Middle frontal gyrus (tissue), 1 donor: ENCODE measurements around the gene GRAMD2A.

Source experiments
- DNase-seq: peaks from one replicate; pipeline ENCODE4 v3.0.0-alpha.2; 2015; ENCODE audit warnings: low spot score; ENCODE audit errors: extremely low spot score

Gene GRAMD2A

DNA sequence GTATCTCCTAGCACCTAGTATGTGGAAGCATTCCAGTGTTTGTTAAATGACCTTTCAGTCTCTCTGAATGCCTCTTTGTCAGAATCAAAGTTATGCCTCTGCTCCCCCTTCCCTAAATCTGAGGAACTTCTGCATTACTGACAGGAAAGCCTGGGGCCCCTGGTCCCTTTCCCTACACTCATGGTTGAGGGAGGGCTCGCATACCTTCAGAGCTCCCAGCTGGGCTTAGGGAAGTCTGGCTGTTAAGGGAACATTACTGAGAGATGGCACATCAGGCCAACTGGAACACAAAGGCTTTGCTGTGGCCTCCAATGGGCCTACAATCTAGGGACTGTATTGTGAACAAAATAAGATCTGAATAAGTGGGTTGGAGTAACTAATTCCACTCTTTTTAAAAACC, 23.1 kb upstream of the GRAMD2A start:
- no peak for DNase-seq

DNA sequence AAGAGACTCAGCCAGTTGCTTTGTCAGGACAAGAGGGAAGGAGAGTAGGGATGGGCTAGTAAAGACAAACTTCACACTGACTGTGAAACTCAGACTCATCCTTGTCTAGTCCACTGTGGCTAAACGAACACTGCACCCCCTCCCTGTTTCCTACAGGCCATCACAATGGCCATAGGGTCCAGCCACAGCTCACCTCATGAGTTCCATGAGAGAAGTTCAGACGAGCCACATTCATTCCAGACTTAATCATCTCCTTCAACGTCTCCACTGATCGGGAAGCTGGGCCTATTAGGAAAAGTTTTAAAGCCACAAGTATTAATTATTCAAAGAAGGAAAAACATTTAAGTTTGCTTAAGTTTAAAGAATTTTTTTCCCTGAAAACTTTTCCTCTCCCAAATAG, 19.6 kb upstream of the GRAMD2A start:
- DNase-seq = no peak

DNA sequence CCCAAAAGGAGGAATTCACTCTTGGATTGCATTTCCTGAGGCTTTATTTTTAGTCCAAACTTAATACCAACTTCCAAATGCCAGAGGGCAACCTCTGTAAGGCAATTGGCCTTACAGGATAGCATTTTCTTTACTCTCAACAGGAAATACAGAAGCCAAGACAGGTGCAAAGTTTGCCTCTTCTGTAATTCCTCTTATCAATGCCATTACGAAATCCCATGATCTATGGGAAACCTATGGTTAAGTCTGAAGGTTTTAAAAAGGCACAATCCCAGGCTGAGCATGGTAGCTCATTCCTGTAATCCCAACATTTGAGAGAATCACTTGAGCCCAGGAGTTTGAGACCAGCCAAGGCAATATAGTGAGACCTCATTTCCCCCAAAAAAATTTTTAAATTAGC, 18.5 kb upstream of the GRAMD2A start:
- DNase-seq = no peak

DNA sequence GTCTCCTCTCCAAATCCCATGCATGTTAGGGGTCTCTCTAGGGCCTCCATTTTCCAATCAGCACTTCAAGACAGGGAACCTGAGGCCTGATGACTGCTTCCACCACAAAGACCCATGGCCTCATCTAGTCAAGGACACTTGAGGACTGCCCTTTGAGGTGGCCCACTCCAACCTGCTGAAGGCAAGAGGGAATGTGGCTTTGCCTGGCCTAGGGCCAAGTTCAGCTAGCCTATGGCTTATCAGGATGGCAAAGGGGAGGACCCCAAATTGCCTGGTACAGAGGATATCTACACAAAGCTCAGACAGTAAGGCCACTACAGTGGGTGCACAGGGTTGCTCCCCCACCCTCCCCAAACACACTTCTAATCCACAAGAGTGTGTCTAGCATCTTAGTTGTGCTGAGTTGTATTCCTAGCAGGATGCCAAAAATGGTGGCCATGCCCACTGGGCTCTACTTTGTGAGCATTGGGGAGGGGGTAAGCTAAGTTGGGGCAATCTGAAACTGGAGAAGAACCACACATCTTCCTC, 10.0 kb upstream of the GRAMD2A start:
- DNase-seq = no peak

DNA sequence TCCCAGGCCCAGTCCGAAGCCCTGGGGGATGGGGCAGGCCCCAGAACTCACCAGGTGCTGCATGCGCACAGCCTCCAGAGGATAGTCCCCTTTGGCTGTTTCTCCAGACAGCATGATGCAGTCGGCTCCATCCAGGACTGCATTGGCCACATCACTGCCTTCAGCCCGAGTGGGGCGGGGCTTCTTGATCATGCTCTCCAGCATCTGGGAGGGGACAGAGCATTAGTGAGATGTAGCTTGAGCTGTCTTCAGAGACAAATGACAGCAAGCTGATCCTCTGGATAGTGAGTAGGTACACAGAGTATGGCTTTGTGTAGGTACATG, 9.1 kb upstream of the GRAMD2A start:
- DNase-seq = no peak

DNA sequence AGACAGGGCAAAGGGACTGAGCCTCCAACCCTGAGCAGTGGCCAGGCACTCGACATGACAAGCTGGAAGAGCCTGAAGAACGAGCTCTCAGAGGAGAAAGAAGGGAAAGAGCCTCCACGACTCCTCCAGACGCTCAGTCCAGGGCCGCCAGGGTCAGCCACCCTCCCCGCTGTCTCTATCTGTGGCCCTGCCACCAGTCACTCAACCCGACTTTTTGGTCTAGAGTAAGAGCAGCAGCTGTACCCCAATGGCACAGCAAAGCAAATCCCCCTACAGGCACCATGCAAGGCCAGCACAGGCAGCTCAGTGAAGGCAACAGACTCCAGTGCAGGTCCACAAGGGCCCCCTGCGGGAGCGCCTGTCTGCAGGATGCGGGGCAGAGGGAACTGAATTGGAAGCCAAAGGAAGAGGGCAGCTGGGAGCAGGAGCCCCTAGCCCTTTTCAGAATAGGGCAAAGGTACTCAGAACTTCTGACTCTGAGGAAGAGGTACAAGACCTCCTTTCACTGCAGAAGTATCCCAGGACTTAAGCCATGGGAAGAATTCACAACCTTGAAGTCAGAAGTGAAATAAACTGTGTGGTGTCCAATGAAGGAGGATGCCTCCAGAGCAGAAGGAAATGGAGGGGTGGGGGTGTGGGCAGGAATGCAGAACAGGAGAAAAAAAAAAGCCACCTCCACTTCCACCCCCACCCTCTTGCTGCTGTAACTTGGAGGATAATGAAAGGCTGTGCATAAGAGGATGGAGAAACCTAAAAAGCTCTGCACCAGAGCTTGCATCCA, 8.5 kb upstream of the GRAMD2A start:
- DNase-seq = no peak

DNA sequence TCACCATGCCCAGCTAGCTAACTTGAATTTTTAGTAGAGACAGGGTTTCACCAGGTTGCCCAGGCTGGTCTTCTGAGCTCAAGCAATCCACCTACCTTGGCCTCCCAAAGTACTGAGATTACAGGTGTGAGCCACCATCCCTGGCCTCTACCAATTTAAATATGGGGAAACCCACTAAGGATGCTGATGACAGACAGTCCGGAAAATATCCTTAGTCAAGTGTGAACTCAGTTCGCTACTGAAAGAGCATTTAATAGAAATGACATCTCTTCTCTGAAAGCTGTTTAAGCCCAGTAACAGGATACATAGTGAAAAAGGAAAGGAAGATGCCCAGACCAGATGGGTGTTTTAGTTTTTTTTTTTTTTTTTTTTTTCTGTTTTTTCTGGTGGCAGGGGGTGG, 7.7 kb upstream of the GRAMD2A start:
- DNase-seq = no peak

DNA sequence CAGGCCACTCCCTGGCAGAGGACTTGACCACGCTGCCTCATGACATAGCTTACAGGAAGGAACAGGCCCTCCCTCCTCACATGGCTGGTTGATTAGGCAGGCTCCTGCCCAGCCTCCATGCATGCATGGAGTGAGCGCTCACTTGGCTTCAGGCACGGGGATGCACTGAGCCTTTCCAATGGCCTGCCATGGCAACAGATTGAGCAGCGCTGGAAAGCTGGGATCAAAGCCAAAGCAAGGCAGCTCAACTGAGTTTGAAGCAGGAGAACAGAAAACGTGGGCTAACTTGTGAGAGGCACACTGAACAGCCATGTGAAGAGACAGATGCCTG, 5.9 kb upstream of the GRAMD2A start:
- peak; percentile 84 for DNase-seq

DNA sequence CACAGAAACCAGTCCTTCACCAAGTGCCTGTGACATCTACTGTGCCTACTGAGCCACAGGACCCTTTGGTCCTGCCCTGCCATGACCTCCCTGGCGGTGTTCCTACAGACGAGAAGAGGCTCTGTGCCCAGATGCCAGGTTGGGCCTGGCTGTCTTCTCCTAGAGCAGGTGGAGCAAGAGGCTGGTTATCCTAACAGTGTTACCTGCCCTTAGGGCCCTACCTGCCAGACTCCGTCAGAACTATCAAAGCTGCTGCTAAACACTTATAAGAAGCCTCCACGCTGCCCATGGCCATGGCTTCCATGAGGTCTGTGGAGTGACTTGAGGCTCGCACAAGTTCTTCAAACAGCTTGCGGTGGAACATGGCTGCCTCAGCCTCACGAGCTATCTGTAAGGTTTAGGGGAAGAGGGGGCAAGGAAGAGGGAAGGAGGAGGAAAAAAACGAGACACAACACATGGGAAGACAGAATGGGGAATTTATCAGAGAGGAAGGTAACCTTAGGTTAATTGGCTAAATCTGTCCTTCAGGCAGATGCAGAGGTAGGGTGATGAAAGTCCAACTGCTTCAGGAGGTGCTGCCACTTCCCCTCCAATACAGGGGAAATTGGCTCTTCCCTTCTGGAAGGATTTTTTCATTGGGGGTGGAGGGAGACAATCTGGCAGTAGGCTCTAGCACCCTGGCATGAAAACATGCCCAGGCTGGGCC, 5.4 kb upstream of the GRAMD2A start:
- no peak for DNase-seq

DNA sequence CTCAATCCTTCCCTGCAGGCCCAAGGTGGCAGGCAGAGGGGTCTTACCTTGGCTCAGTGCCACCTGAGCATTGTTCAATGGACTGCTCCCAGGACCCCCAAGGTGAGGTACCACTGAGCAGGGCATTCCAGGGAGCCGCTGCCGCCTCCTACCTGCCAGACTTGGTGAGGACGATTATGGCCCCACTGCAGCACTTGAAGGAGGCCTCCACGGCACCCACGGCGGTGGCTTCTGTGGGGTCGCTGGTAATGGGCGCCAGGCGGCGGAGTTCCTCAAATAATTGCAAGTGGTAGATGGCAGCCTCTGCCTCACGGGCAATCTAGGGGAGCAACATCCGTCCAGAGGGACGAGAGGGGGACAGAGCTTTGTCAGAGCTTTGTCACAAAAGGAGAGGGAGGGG, 4.7 kb upstream of the GRAMD2A start:
- no peak for DNase-seq

DNA sequence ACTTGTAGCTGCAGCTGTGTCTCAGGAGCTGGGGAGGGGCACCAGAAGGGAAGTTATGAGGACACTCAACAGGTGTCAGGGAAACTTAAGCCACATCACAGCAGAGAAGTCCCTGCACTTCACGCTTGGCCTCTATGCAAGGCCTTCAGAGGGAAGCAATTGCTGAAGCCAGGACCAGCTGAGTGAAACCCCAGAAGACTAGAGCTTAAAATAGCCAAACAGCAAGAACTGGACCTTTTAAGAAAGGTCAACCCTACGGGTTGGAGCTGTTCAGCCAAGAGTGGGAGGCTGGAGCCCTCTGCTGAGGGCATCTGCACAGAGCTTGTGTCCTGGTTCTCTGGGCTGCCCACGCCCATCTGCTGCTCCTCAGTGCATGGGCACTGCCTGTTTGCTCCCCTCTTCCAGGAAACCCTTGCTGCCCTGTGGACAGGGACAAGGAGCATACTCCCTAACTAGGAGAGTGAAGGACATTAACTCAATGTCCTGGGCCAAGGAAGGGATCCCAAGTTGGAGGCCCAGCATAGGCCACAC, 3.9 kb upstream of the GRAMD2A start:
- no peak for DNase-seq

DNA sequence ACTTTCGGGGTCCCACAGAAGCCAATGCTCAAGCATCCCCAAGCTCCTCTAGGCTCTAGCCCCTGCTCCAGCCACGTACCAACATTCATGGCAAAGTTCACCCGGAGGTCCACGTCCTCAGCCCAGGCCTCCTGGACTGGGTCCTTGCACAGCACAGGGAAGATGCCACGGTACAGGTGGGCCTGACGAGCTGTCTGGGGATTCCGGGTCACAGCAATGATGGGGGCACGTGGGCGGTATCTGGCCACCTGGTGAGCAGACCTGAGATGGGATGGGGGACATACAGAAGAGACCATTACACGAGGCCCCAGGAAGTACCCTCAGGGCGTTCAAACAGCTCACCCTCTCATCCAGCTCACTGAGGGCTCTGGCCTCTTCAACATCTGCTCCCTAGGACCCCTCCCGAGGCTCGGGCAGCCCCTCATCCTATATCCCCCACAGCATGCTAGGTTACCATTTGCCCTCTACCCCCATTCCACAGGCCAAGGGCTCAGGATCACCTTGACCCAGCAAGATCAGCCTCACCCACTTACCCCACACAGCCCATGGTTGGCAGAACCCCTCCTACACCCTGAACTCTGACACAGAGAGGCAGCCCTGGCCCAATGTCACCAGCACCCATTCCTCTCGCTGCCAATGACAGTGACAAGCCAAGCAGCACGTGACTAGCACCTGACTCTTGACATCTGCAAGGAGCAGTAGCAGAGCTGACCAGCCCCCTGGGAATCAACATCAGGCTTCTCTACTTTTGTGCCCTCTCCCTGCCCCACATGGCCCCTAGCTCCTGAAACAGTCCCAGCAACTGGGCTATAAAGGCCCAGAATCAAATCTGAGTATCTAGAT, 3.0 kb upstream of the GRAMD2A start:
- DNase-seq = no peak

DNA sequence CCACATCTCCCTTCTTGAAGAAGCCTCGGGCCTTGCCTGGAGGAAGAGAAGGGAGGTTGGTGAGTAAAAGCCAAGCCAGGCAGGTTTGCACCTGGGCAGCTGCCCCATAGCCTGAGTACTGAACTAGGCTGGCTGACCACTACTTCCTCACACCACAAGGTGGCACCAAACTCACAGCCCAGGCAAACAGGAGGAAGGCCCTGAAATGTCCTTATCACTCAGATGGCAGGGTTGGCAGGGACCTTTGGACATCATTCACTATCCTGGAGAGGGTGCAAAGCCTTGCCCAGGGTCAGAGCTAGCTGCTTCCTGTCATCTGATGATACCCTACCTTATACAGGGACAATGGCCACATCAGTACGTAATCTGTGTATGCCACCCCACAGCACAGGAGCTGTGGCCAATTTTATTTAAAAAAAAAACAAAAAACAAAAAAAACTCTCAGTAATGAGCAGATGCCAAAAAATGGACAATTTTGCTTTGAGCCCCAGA, 2.2 kb upstream of the GRAMD2A start:
- peak; percentile 48 for DNase-seq

DNA sequence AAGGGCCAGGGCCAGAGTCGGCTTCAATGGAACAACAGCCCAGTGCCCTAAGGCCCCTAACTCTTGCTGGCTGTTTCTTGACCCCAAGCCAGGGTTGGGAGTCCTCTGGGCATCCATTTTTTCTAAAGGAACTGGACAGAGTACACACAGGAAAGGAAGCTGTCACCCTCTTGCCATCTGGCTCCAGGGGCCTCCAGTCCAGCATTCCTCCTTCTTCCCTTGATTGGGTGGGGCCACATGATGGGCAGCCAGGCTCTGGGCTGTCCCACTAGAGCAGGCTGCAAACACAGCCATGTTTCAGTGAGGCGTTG, 1.6 kb upstream of the GRAMD2A start:
- no peak for DNase-seq

DNA sequence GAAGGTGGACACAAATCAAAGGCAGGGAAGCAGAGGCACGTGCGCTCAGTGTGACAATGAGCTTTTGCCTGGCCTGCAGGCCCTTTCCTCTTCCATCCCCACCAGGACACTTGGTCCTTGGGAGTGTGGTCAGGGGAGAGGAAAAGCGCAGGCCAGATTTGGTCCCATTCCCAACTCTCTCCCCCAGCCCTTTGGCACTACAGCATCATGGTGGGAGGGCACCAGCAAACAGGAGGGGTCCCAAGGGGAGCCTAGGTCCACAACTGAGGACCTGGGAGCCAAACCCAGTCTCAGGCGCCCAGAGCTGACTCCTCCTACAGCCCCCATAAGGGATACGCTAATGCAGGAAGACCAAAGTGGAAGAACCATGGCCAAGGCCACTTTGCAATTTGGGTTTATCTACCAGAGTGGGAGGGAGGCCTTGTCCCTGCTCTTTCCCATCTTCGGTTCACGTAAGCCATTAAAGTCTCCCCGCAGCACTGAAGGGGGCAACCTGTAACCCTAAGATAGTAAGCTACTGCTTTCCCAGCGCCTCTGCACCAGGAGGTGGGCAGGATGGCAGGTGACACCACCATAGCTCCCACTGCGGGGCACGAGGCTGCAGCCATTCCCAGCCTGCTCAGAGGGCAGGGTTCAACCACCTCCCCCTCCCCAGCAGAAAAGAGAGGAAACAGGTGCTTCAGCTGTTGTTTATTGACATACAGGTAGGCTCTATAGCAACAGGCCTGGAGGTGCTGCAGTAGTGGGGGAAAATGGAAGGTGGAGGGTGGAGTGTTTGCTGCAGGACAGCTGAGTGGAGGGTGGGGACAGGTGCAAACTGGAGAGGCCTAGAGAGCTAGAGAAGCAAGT, 993 bp upstream of the GRAMD2A start:
- DNase-seq = no peak

DNA sequence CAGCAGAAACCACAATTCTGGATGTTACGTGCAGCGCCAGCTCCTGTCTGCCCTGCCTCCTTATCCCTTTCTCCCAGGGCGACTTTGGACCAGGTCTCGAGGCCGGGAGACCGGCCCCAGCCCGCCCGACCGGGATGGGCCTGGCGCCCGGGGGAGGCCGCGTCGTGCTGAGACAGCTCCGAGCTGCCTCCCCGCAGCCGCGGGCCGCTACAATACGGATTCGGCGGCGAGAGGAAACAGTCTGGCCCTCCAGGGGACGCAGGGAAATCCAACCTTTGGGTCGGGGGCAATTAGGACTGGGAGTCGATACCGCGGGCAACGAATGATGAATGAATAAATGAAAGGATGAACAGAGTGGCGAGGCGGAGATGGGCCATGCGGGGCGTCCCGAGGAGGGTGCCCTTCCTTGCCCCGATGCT, 537 bp downstream of the GRAMD2A start:
- no peak for DNase-seq

DNA sequence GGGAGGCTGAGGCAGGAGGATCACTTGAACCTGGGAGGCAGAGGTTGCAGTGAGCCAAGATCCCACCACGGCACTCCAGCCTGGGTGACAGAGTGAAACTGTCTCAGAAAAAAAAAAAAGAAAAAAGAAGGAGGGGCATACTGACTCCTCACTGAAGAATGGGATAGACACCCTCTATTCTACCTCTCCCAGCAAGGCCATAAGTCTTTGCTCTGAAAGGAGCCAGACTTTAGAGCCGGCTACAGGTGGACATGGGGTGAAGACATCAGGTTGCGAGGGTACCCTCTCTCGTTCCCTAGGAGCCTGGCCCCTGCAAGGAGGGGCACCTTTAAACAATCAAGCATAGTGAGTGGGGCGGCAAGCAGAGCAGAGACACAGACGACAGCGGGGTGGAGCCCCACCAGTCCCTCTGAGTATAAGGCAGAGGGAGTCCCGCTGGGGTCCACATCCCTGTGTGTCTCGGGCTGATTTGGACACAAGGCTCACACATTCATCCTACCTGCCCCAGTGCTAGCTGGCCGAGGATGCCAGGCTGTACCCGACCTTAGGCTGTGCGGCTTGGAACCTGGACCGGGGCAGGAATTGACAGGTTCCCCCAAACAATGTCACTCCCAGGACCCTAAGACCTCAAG, 1.1 kb downstream of the GRAMD2A start:
- no peak for DNase-seq

DNA sequence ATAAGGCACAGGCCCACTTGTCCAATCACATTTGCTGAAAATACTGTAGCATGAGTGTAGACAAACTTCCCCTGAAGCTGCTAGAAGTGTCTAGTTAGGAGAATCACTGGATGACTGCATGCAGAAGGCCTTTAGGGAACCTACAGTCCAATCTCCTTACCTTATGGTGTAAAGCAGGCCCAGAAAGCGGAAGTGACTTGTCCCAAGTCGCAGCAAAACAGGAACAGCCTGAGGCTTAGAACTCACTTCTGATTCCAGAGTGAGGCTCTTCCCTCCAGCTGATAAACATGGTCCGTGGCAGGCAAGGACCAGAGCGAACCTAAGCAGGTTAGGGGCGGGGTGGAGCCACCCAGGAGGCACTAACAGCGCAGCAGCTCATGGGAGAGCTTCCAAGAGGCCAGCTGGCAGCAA, 2.5 kb downstream of the GRAMD2A start:
- no peak for DNase-seq

DNA sequence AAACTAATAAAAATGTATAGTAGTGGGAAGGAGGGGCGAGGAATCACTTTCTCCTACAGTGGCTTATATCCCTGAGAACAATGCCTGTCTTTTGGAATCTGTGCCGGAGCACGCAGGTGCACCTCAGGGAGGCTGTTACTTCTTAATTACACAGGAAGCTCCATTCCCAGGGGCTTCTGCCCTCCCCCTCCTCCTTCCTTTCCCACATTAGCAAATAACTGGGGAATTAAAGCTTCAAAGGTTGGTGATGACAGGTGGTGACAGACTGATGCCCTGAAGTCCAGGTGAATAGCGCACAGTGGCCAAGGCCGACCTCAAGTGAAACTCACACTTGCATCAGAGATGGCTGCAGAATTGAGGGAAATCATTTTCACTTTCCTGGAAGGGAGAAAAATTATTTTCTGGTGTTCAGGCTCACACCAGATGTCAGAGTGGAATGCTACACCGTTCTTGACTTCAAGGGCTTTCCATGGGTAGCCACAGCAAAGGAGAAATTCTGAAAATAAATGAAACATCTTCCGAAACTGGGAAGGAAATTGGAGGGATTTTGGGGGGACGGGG, 3.7 kb downstream of the GRAMD2A start:
- no peak for DNase-seq

DNA sequence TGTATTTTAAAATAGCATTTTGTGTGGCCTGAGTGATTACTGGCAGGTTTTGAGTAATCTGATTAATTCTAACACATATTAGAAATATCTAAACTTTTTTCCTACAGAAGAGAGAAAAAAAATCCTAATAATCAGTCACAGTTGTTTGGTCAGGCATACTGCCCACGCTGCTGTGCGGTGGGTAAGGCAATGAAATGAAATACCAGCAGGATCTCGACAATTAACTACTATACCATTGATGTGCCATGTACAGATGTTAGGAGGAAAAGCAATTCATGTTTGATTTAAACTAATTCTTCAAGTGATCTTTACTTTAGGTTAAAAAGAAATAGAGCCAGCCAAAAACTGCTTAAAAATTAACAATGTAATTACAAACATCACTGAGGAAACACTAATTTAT, 5.2 kb downstream of the GRAMD2A start:
- no peak for DNase-seq
